PC-3 (cell line): ENCODE measurements around the gene ZBED4. TPM values are rescaled to one million over a fixed set of nuclear protein-coding genes. Genes with fewer than 3 reads are reported as not detected.

Source experiments
- ATAC-seq: fragments of 200-7000 bp; cut with Tn5 transposase; 2 replicates; pipeline ENCODE4 v1.9.1; 2020; ENCODE audit warnings: mild to moderate bottlenecking, moderate library complexity
- BruUV-seq: library from RNA; stranded (reverse); fragments of 400-500 nt; replicated peaks from 2 replicates; lab custom pipeline; 2021; lab: Mats Ljungman, UMichigan
- CTCF ChIA-PET: fragments of 300-600 bp; sonication (Branson Sonifier 250); formaldehyde crosslinking; loops from one replicate; lab custom pipeline; 2022; ENCODE audit warnings: antibody characterized with exemption; lab: Charles Lee
- POLR2A ChIA-PET: fragments of 300-600 bp; sonication (Branson Sonifier 250); formaldehyde crosslinking; loops from one replicate; lab custom pipeline; 2022; ENCODE audit warnings: antibody characterized with exemption; ENCODE audit not compliant: unreplicated experiment; lab: Charles Lee
- DNase-seq: peaks from one replicate; pipeline ENCODE4 v3.0.0-alpha.2; 2015
- H2AFZ ChIP-seq: fragments of 300-600 bp; sonication (generic); 2 replicates; pipeline ENCODE4 v1.6.0; 2016; ENCODE audit warnings: antibody characterized with exemption, low read length
- H3F3A ChIP-seq: fragments of 300-600 bp; sonication (generic); one replicate; pipeline ENCODE4 v1.6.0; 2017; ENCODE audit warnings: antibody characterized with exemption, low read length, control low read depth, mild to moderate bottlenecking; ENCODE audit not compliant: unreplicated experiment
- H3K27ac ChIP-seq: fragments of 300-600 bp; sonication (generic); 2 replicates; pipeline ENCODE4 v1.5.1; 2016; ENCODE audit warnings: mild to moderate bottlenecking, low read length
- H3K27me3 ChIP-seq: fragments of 300-600 bp; sonication (generic); 2 replicates; pipeline ENCODE4 v1.6.1; 2016; ENCODE audit warnings: low read length, mixed read lengths
- H3K36me3 ChIP-seq: fragments of 300-600 bp; sonication (generic); 2 replicates; pipeline ENCODE4 v1.6.1; 2016; ENCODE audit warnings: low read depth, mixed run types, low read length, mixed read lengths
- H3K4me1 ChIP-seq: fragments of 300-600 bp; sonication (generic); 2 replicates; pipeline ENCODE4 v1.5.1; 2016; ENCODE audit warnings: low read length; ENCODE audit not compliant: insufficient read depth
- H3K4me2 ChIP-seq: fragments of 300-600 bp; sonication (generic); 2 replicates; pipeline ENCODE4 v1.6.0; 2016; ENCODE audit warnings: low read length
- H3K4me3 ChIP-seq: fragments of 300-600 bp; sonication (generic); 2 replicates; pipeline ENCODE4 v1.5.1; 2016; ENCODE audit warnings: mild to moderate bottlenecking, low read length, mixed read lengths
- H3K79me2 ChIP-seq: fragments of 300-600 bp; sonication (generic); 2 replicates; pipeline ENCODE4 v1.6.1; 2017; ENCODE audit warnings: low read length, mixed read lengths
- H3K9ac ChIP-seq: fragments of 300-600 bp; sonication (generic); 2 replicates; pipeline ENCODE4 v1.6.0; 2016; ENCODE audit warnings: mild to moderate bottlenecking, low read length
- H3K9me2 ChIP-seq: fragments of 300-600 bp; sonication (generic); replicated peaks from 2 replicates; pipeline ENCODE4 v1.6.1; 2016; ENCODE audit warnings: mixed run types, low read length, mixed read lengths
- H3K9me3 ChIP-seq: fragments of 300-600 bp; sonication (generic); 2 replicates; pipeline ENCODE4 v1.6.1; 2016; ENCODE audit warnings: low read length, mixed read lengths
- H4K20me1 ChIP-seq: fragments of 300-600 bp; sonication (generic); 2 replicates; pipeline ENCODE4 v1.6.1; 2016; ENCODE audit warnings: low read length, mixed read lengths
- EZH2 ChIP-seq: fragments of 300-600 bp; sonication (generic); IDR thresholded peaks from one replicate; pipeline ENCODE4 v1.6.1; 2017; ENCODE audit warnings: antibody characterized with exemption, mild to moderate bottlenecking, low read length; ENCODE audit not compliant: unreplicated experiment
- EZH2phosphoT487 ChIP-seq: fragments of 300-600 bp; sonication (generic); IDR thresholded peaks from 2 replicates; pipeline ENCODE4 v1.6.1; 2018; ENCODE audit warnings: mild to moderate bottlenecking, antibody characterized with exemption, low read length, borderline replicate concordance
- intact Hi-C: fragments of 100-400 bp; cut with micrococcal nuclease; formaldehyde crosslinking; loops from 2 replicates; pipeline ENCODE4 v1.9.0; 2023
- total RNA-seq: library from RNA; depleted of rRNA; stranded (reverse); fragments of >200 nt; gene quantifications from 2 replicates; pipeline ENCODE4 v1.2.3, GENCODE V29; 2014
- TF ChIP-seq, protein P1 (sequence below): fragments of 300-600 bp; sonication (generic); conservative IDR thresholded peaks from 2 replicates; pipeline ENCODE4 v1.5.1; 2017; ENCODE audit warnings: antibody characterized with exemption, low read depth, mild to moderate bottlenecking, low read length

ZBED4 gene
- total RNA-seq, 1 experiment from 2014 or later = 11.5 TPM

GRCh38 chr22:49838771-49839717 is 14.6 kb upstream of the ZBED4 start:
- Histone ChIP-seq H3F3A (no peaks in the 10 kb centered on the region), H3K79me2 (no peaks in the 10 kb centered on the region), H3K9me3 (no peaks in the 10 kb centered on the region), H3K4me3 (no peak overlapping the region), H4K20me1 (no peaks in the 10 kb centered on the region), H3K27ac (no peak overlapping the region), H3K4me1 (no peaks in the 10 kb centered on the region), H3K9ac (no peak overlapping the region), H3K9me2 (no peaks in the 10 kb centered on the region), H3K4me2 (no peak overlapping the region), H3K36me3 (no peaks in the 10 kb centered on the region), H3K27me3 (no peaks in the 10 kb centered on the region), H2AFZ (no peak overlapping the region)
- ATAC-seq = no peak
- POLR2A ChIA-PET = no interaction called here
- no peak for DNase-seq
- no peak for TF ChIP-seq EZH2
- TF ChIP-seq, protein P1, sequence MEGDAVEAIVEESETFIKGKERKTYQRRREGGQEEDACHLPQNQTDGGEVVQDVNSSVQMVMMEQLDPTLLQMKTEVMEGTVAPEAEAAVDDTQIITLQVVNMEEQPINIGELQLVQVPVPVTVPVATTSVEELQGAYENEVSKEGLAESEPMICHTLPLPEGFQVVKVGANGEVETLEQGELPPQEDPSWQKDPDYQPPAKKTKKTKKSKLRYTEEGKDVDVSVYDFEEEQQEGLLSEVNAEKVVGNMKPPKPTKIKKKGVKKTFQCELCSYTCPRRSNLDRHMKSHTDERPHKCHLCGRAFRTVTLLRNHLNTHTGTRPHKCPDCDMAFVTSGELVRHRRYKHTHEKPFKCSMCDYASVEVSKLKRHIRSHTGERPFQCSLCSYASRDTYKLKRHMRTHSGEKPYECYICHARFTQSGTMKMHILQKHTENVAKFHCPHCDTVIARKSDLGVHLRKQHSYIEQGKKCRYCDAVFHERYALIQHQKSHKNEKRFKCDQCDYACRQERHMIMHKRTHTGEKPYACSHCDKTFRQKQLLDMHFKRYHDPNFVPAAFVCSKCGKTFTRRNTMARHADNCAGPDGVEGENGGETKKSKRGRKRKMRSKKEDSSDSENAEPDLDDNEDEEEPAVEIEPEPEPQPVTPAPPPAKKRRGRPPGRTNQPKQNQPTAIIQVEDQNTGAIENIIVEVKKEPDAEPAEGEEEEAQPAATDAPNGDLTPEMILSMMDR = no peak
- CTCF ChIA-PET = no interaction called here
- intact Hi-C loops = no loop called here
- no TSS peak for BruUV-seq

- intact Hi-C loops = no loop called here
Measured at GRCh38 chr22:49845241-49845640, 8.4 kb upstream of the ZBED4 start.

More at GRCh38 chr22:49845241-49845640, 8.4 kb upstream of the ZBED4 start:
- H3K4me1 ChIP-seq = no peaks in the 10 kb centered on the region
- no peak overlapping the region for H3K4me3 ChIP-seq
- no peaks in the 10 kb centered on the region for H4K20me1 ChIP-seq
- H3K27ac ChIP-seq = no peak overlapping the region
- peaks cover 14% of the 10 kb centered on the region for H3K27me3 ChIP-seq
- H3K9ac ChIP-seq = no peak overlapping the region
- DNase-seq = no peak
- ATAC-seq = no peak
- H3F3A ChIP-seq = no peaks in the 10 kb centered on the region
- CTCF ChIA-PET = no interaction called here
- POLR2A ChIA-PET = no interaction called here
- no peaks in the 10 kb centered on the region for H3K79me2 ChIP-seq
- H3K9me2 ChIP-seq = no peaks in the 10 kb centered on the region
- TF ChIP-seq EZH2phosphoT487 (no peak), EZH2 (no peak)
- TF ChIP-seq, protein P1 = no peak
- H3K4me2 ChIP-seq = no peak overlapping the region
- no TSS peak for BruUV-seq
- no peaks in the 10 kb centered on the region for H3K36me3 ChIP-seq
- H3K9me3 ChIP-seq = no peaks in the 10 kb centered on the region
- no peak overlapping the region for H2AFZ ChIP-seq
